ENCODE data around the gene ARL4A.
"Not testable (repeated sequence)": the region's sequence is repeated elsewhere in the genome, so short reads cannot be mapped to it uniquely, and the experiment has no call there.

Gene ARL4A, protein sequence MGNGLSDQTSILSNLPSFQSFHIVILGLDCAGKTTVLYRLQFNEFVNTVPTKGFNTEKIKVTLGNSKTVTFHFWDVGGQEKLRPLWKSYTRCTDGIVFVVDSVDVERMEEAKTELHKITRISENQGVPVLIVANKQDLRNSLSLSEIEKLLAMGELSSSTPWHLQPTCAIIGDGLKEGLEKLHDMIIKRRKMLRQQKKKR

DNA sequence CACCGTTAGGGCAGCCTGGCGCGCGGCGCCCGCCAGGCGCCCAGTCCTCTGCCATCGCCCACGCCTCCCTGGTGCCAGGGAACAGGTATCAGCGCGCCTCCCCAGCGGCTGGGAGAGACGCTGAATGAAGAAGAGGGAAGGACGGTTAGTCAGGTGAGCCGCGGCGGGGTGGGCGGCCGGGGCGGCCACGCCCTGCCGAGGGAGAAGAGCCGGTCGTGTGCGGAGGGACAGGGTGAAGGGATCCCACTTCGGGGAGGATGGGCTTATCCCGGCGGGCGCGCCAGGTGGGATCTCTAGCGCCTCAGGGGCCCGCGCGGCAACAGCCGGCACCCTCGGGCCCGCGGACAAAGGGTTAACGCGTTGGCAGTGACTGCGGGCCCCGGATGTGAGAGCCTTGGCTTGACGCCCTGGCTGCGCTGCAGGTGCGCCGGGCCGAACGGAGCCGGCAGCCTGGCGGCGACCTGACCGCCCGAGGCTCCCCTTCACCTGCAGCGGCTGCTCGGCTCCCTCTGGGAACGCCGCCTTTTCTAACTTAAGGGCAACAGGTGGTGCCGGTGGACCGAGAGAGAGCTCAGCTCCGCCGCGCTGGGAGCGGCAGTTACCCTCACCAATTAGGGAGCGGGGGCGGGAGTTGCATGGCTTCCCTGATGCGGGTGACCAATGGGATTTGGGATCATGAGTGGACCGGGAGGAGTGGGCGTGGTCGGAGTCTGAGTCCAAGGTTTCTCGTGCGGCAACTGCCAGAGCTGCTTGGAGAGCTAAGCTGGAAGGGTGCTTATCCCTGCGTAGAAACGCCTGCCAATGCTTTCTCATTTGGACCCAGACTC is at the start of gene ARL4A:
ARL4A (plus strand) TSS at position 743 of the 827 bp plus-strand sequence. CDS start 622 bp downstream, outside the sequence.
- peak; percentile 76 to 80 for DNase-seq (ENCODE audit: low read depth in 2 of 2)

DNA sequence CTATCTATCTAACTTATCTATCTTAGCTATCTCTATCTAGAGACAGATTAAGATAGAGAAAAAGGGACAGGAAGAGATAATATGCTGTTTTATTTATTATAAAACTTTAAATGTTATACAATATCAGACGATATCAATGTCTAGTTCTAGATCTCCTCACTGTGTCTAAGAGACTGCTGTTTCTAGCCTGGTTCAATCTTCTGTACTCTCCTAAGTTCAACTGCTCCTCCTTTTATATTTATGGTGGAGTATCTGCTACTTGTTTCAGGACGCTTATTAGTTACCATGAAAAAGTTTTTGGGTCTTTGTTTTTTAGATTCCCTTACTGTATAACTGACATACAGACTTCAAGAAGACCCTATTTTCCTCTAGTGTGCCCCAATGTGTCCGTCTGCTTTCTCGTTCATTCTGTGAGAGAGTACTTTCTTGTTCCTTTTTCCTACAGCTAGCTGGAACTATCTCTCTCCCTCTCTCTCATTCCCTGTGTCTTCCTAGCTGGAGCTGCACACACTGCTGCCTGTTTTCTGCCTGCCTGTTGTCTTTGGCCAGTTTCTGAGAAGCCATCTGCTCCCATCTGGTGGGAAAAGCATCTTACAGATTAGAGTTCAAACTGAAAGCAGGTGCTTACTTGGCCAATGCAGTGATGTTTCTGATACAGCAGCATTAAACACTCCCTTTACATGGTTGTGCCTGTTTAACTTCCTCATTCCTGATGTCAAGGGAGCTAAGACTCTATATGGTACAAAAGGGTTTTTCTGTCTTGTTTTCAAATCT is 49.4 kb upstream of the ARL4A start:
- DNase-seq (ENCODE audit: low read depth in 2 of 2): no peak

DNA sequence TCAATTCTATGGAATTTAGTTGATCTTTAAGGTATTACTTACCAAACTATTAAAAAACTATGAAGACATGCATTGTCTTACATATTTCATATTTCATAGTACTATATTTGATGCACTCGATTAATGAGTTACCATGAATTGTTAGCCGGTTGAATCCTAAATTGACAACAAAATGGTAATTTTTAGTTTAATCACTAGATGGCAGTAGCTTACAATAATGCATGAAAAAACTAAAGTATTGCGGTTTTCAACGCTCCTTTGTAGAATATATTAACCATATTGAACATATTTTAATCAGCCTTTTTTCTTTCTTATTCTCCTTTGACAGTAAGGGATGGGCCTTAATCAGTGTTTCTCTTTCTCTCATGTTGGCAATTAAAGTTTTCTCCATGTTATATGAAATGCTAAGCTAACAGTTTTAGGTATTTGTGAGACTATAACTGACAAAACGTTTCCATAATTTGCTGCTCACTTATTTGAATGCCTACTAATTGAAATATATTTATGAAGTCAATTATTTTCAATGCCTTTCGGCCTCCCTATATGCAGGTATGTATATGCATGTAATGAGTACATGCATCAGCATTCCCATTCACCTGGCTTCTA is 48.5 kb upstream of the ARL4A start:
- DNase-seq (ENCODE audit: low read depth in 2 of 2): no peak

- no peak for DNase-seq (ENCODE audit: low read depth in 2 of 2)
These were observed 46.9 kb upstream of the ARL4A start for GRCh38 chr7:12640299-12641096.

- DNase-seq (ENCODE audit: low read depth in 2 of 2): no peak
These were observed 46.2 kb upstream of the ARL4A start for GRCh38 chr7:12641196-12641595.

DNA sequence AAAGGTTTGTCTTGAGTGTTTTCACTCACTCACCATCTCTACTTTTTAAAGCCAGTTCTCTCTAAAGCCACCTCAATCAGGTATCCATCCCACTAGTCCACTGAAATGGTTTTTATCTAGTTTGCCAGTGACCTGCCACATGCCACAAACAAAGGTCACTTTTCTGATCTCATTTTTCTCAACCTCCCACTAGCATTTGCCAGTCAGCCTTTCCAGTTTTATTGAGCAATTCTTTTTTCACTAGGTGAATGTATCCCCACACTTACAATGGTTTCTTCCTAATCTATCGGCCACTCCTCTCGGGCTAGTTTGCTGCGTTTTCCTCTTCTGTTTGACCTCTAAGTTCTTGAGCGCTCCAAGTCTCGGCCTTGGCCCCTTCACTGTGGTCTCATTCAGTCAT is 44.9 kb upstream of the ARL4A start:
- no peak for DNase-seq (ENCODE audit: low read depth in 2 of 2)

DNA sequence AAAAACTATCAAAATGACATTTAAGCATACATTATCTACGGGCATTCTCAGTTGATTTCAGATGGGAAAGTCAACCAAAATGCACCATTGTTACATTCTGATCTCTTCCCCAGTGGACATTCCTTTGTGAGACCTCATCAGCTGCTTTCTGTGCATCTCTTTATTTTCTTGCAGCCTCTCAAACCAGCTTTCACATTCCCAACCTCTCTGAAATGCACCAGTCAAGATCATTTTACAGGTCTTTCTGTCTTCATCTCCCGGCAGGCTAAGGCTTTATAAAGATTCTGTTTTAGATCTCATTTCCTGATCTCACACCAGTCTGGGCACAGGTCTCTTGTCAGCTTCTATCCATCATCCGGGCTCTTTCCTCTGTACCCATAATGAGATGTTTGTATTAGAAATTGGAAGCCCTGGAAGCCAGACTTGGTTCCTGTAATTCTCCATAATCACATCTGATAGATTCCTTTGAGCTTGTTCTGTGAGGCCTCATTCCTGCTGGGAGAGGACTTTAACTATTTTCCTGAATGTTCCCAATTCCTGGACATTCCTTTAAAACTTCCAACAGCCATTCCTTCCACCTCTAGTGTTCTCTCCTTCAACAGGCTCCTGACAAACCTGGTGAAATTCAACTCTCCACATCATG is 44.3 kb upstream of the ARL4A start:
- no peak for DNase-seq (ENCODE audit: low read depth in 2 of 2)

GRCh38 chr7:12643644-12644043 is 43.8 kb upstream of the ARL4A start:
- no peak for DNase-seq (ENCODE audit: low read depth in 2 of 2)

GRCh38 chr7:12645212-12645611 is 42.2 kb upstream of the ARL4A start:
- DNase-seq (ENCODE audit: low read depth in 2 of 2): not testable (repeated sequence)

GRCh38 chr7:12646139-12646538 is 41.3 kb upstream of the ARL4A start:
- DNase-seq (ENCODE audit: low read depth in 2 of 2): no peak

DNA sequence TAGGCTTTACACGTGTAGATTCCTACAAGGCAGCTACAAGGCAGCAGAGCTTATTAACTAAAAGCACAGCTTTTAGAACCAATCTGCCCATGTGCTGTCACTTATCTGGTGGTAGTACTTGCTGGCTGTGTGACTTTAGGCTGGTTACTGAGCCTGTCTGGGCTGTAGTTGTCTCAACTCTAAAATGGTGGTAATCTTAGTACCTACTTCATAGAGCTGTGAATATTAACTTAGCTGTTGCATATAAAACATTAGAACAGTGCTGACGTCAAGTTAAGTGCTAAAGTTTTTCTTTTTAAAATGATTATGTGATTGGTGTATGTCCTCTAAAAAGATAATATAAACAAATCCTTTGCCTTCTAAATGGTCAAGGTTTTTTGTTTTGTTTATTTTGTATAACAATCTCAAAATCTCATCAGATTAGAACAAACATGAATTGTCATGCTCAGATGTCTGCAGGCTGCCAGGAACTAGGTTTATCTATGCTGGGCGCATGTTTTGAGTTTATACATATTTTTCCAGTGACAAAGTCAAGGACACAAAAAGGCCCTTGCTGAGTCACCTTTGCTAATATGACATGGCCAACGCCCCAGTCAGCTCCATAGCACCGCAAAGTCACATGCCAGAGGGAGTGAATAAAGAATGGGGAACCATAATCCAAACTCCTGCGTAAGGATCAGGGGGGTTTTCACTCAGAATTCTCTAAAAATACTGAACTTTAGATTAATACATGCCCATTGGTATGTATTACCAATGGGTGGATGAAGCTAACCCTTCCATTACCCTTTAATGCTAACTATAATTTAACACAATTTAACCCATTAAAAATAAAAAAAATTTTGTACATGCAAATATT is 39.8 kb upstream of the ARL4A start:
- DNase-seq (ENCODE audit: low read depth in 2 of 2): no peak

- DNase-seq (ENCODE audit: low read depth in 2 of 2): no peak
These were observed 38.6 kb upstream of the ARL4A start for GRCh38 chr7:12648704-12649261.

- DNase-seq (ENCODE audit: low read depth in 2 of 2): no peak
These were observed 38.1 kb upstream of the ARL4A start for GRCh38 chr7:12649348-12649747.

DNA sequence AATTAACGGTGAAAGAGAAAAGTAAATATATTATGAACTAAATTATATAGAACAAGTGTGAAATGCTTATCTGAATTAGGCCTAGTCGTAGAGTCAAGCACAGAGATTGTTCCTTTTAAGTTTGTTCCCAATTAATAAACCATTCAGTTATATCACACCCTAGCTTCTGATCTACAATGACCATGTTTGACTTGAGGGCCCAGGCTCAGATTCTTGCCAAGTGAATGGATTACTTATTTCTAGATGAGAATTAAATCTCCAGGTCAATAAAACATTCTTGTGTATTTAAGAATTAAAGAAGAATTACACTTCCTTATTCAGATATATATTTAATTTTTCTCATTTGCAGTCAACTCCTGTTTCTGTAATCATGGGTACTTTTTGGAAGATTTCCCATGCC is 37.4 kb upstream of the ARL4A start:
- no peak for DNase-seq (ENCODE audit: low read depth in 2 of 2)

- DNase-seq (ENCODE audit: low read depth in 2 of 2): no peak
These were observed 34.3 kb upstream of the ARL4A start for GRCh38 chr7:12653110-12653509.

- no peak for DNase-seq (ENCODE audit: low read depth in 2 of 2)
These were observed 33.9 kb upstream of the ARL4A start for GRCh38 chr7:12653518-12653917.

GRCh38 chr7:12655161-12655560 is 32.3 kb upstream of the ARL4A start:
- no peak for DNase-seq (ENCODE audit: low read depth in 2 of 2)

- DNase-seq (ENCODE audit: low read depth in 2 of 2): not testable (repeated sequence)
These were observed 27.0 kb upstream of the ARL4A start for GRCh38 chr7:12660423-12660822.

GRCh38 chr7:12660986-12661385 is 26.4 kb upstream of the ARL4A start:
- not testable (repeated sequence) for DNase-seq (ENCODE audit: low read depth in 2 of 2)

DNA sequence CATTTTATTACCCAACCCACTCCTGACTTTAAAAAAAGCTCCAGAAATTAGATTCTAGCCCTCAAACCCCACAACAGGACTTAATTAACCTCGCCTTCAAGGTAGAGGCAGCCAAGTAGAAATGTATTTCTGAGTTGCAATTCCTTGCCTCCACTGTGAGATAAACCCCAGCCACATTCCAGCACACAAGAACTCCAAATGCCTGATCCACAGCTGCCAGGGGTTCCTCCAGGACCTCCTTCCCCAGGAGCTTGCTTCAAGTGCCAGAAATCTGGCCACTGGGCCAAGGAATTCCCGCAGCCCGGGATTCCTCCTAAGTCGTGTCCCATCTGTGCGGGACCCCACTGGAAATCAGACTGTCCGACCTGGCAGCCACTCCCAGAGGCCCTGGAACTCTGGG is 25.9 kb upstream of the ARL4A start:
- no peak for DNase-seq (ENCODE audit: low read depth in 2 of 2)

All from stimulated activated CD8-positive, alpha-beta memory T cell treated with anti-CD3 and anti-CD28 coated beads, Interleukin-7, amount 100 ng/mL, for 4 hours (primary cell).